ENCODE results near the gene SYNDIG1. TPM values are rescaled to one million over a fixed set of nuclear protein-coding genes. Genes with fewer than 3 reads are reported as not detected.

The SYNDIG1 gene
- total RNA-seq, 1 experiment from 2014 or later = 5.4 TPM

- H2BK120ac ChIP-seq (ENCODE audit: low read depth, low read length, poor library complexity, severe bottlenecking) = no peak overlapping the region
- no peaks in the 10 kb centered on the region for H3K79me1 ChIP-seq (ENCODE audit: insufficient read depth, low read depth, low read length, poor library complexity, severe bottlenecking)
- no peak overlapping the region for H2BK12ac ChIP-seq (ENCODE audit: insufficient read length, low read depth, low read length)
- Mint-ChIP-seq H3K4me1 (peaks cover 59 to 63% of the 10 kb centered on the region in 2 experiments), H3K36me3 (ENCODE audit: insufficient read depth in 1 of 3, low read depth in 3 of 3) (no peaks in the 10 kb centered on the region; a peak in 1 of 7 replicates), H3K27me3 (ENCODE audit: low read depth) (peaks cover 9% of the 10 kb centered on the region), H3K27ac (no peak overlapping the region), H3K4me3 (no peak overlapping the region; a peak in 1 of 5 replicates), H3K9me3 (no peaks in the 10 kb centered on the region; a peak in 1 of 5 replicates)
- H3K4me1 ChIP-seq (ENCODE audit: insufficient read depth, low read length) = peaks cover 24% of the 10 kb centered on the region; the same call in 1 of the 2 replicates
- H3T11ph ChIP-seq (ENCODE audit: low read length) = no peak overlapping the region
- no peak for DNase-seq
- H2BK5ac ChIP-seq (ENCODE audit: insufficient read length, low read length) = no peak overlapping the region
- no peak overlapping the region; the same call in 1 of the 2 replicates for H3K14ac ChIP-seq (ENCODE audit: insufficient read depth, low read length)
- H2BK15ac ChIP-seq (ENCODE audit: low read depth, low read length) = no peak overlapping the region
- H2BK20ac ChIP-seq (ENCODE audit: low read depth, low read length, poor library complexity, severe bottlenecking) = no peak overlapping the region
- no peak overlapping the region for H3K18ac ChIP-seq (ENCODE audit: insufficient read length, low read depth, low read length)
- no peak overlapping the region for H4K8ac ChIP-seq (replicated peaks; ENCODE audit: insufficient read length, low read depth, low read length)
- no peak overlapping the region for H3K9ac ChIP-seq (ENCODE audit: extremely low read depth, insufficient read length, low read length)
- no peak overlapping the region for H4K5ac ChIP-seq (ENCODE audit: insufficient read length, low read depth, low read length)
- no peak overlapping the region for H3K23ac ChIP-seq (ENCODE audit: insufficient read length, low read depth, low read length)
- no peaks in the 10 kb centered on the region for H3K79me2 ChIP-seq (ENCODE audit: insufficient read depth, low read length)
- H4K91ac ChIP-seq (ENCODE audit: insufficient read length, low read depth, low read length) = no peak overlapping the region
- TF ChIP-seq CTCF (conservative IDR thresholded peaks at IDR 0.05) = no peak
- H4K20me1 ChIP-seq (ENCODE audit: control insufficient read depth, insufficient read depth, insufficient read length) = no peaks in the 10 kb centered on the region
- H2AFZ ChIP-seq (ENCODE audit: low read length) = no peak overlapping the region
- no peak overlapping the region for H3K4me2 ChIP-seq (ENCODE audit: insufficient read depth, insufficient read length, low read length)
- H3K9me3 ChIP-seq (ENCODE audit: control insufficient read depth, low read depth, low read length) = no peaks in the 10 kb centered on the region
- no peak overlapping the region for H3K56ac ChIP-seq (ENCODE audit: insufficient read length, low read depth, low read length)
- no peak overlapping the region for H3K4ac ChIP-seq (ENCODE audit: low read depth, low read length)
- H3K23me2 ChIP-seq (ENCODE audit: insufficient read length, low read depth, low read length, poor library complexity, severe bottlenecking) = peaks cover 7% of the 10 kb centered on the region
- H3K27ac ChIP-seq (ENCODE audit: insufficient read length, low read depth, low read length) = no peak overlapping the region
- no peak overlapping the region for H2AK5ac ChIP-seq (ENCODE audit: insufficient read length, low read length)
- WGBS (ENCODE audit: extremely low coverage, insufficient read length, low lambda C conversion rate) = no CpG with 5 or more reads among the region's 2 CpGs
- H3K27me3 ChIP-seq (ENCODE audit: insufficient read depth, low read length) = no peaks in the 10 kb centered on the region
Observed at GRCh38 chr20:24446811-24447210, 22.6 kb upstream of the SYNDIG1 start.
